CD4-positive, alpha-beta T cell treated with Interleukin-21 for 1 hour (primary cell): ENCODE results near the gene PRPS2.

Source experiments
- DNase-seq: peaks from one replicate; pipeline ENCODE4 v3.0.0-alpha.2; 2020

PRPS2 gene

GRCh38 chrX:12819222-12819621 is 28.0 kb downstream of the PRPS2 start:
- no peak for DNase-seq

- no peak for DNase-seq
Observed at GRCh38 chrX:12820737-12821136, 29.5 kb downstream of the PRPS2 start.

- DNase-seq = no peak
Observed at GRCh38 chrX:12824944-12825343, 33.7 kb downstream of the PRPS2 start.

- DNase-seq = no peak
Observed at GRCh38 chrX:12825801-12826200, 34.6 kb downstream of the PRPS2 start.

DNA sequence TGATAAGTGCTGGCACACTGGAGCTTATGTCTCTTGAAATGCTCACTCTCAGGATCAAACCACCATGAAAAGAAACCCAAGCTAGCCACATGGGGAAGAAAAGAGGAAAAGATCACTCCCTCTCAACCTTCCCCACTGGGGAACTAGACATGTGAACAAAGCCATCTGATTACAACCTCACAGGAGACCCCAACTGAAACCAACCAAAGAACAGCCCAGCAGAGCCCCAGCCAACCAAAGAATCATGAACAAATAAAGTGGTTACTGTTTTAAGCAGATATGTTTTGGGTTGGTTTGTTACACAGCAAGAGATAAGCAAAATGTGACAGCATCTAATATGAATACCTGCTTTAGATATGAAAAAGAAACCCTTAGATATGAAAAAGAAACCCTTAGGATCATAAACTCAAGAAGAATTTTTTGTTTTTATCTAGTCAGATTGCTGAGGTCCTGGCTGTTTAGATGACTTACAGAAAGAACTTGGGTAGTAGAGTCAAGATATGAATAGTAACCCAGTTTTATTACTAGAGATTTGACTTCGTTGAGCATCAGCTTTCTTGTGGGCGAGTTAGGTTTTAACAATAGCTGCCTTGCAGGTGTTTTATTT is 52.0 kb downstream of the PRPS2 start:
- no peak for DNase-seq

- no peak for DNase-seq
Observed at GRCh38 chrX:12843668-12844279, 52.6 kb downstream of the PRPS2 start.

DNA sequence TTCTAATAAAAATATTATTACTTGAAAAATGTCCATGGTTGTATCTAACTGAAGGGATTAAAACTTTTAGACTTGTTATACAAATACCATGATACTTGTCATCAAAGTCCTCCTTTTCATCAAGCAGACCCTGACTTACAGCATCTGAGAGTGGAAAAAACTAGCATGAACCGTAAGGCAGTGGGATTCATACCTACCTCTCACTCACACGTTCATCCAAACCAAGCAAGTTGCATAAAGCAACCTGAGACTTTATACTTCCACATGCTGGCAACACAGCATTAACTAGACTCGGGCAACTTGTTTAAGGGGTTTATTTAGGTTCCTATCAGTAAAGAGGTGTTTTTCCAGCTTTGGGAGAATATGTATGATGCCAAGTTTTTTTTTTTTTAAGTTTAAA is 53.1 kb downstream of the PRPS2 start:
- no peak for DNase-seq

DNA sequence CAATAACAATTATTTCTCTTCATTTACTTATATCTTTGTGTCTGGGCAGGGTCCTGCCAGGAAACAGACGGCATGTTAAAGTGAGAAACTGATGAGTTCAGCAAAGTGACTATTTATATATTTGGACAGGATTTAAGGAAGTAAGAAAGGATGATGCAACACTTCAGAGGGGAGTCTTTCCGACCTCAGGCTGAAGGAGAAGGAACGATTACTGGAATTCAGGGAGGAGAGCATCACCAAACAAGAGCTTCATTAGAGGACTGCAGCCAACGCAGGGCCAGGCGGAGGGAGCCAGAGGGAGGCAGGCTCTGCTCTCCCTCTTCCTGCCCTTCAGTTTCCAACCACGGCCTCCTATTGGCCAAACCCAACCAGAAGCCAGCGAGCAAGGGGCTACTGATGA is 74.1 kb downstream of the PRPS2 start:
- DNase-seq = no peak

DNA sequence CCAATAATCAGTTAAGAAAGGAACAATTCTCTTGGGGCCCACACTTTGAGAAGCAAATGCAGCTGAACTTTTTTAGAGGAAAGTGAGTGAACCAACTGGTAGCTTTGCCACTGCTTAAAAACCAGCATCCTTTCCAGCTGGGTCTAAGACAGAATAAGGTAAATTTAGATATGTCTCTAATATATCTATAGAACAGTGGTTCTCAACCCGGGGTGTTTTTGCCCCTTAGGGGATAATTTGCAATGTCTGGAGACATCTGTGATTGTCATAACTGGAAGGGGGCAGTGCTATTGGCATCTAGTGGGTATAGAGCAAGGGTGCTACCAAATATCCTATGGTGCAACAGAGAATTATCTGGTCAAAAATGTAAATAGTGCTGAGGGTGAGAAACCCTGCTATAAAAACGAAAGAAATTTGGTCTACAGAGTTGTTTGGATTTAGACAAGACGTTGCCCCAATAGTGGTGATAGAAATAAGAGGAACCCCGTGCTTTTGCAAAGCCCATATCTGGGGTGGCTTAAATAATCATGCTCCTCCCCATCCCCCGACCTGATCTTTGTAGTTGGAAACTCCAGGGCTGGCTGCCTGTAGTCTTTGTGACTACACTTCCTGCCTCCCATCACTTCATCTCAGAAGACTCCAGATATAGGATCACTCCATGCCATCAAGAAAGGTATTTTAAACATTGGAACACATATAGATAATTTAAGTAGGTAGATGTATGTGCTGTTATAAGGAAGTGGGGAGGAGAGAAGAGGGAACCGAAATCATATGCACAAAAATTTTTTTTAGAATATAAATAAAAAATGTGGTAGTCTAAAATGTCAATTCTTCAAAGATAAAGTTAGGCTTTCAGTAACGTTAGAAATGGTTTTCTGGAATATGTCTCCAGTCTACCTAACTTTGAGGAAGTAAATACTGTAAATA is 75.5 kb downstream of the PRPS2 start, which contains the start of gene TLR7:
Gene TLR7 (plus strand): TSS at position 622 of the 927 bp plus-strand sequence. CDS start 507 bp downstream, outside the sequence.
- no peak for DNase-seq

DNA sequence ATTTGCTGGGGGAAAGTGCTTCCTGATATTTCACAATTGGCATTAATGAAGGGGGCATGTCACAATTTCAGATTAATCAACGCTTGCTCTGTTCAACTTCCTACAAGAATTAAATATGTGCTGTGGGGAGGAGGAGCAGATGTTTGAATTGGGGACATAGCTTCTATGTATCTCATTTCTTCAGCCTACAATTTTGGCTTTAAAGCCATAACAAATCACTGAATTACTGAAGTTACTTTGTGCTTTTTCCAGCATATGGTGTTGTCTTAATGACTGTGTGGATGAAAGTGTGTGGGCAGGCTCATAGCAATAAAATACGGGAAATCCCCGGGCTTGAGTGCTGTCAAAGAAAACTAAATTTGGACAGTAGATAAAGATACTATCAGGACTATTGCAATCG is 76.5 kb downstream of the PRPS2 start:
- DNase-seq = no peak

GRCh38 chrX:12868747-12869146 is 77.5 kb downstream of the PRPS2 start:
- DNase-seq = no peak

DNA sequence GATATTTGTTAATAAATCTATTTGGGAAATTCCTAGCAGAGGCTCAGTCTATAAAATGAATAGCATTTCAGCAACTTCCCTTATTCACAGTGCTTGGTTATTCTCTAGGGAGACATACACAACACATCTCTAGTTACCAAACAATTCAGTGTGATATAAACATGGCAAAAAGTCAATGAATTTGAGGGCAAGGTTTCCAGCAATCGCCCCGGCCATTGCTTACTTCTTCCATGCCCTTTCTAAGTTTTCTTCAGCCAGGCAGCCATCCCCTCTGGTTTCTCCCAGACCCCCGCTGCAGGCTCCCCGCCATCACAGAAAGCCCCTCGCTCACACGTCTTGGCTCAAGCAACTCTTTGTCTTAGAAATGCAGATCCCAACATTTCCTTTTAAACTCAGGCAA is 80.0 kb downstream of the PRPS2 start:
- DNase-seq = no peak

DNA sequence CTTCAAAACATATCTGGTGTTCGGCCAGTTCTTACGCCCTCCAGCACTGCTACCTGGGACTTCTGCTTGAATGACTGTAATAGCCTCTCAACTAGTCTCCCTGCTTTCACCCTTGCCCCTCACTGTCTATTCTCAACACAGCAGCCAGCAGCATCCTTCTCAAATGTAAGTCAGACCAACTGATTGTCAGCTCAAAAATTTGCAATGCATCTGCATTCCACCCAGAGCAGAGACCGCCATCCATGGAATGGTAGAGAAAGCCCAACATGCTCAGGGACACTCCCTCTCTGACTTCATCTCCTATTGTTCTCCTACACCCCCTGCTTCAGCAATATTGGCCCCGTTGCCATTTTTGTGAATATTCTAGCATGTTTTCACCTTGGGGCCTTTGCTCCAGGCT is 81.5 kb downstream of the PRPS2 start:
- no peak for DNase-seq
